HG02571 (cell line): ENCODE data around the gene MEIS2.

Experiments used
- ATAC-seq: cut with Tn5 transposase; IDR thresholded peaks from one replicate; pipeline ENCODE4 v1.9.1; 2021; ENCODE audit warnings: mild to moderate bottlenecking, moderate library complexity; ENCODE audit not compliant: unreplicated experiment

Gene MEIS2

GRCh38 chr15:36938764-36939163 is 161.6 kb downstream of the MEIS2 start:
- no peak for ATAC-seq

GRCh38 chr15:36938131-36938530 is 162.2 kb downstream of the MEIS2 start:
- no peak for ATAC-seq

GRCh38 chr15:36936613-36937012 is 163.7 kb downstream of the MEIS2 start:
- no peak for ATAC-seq

- ATAC-seq = no peak
Measured at GRCh38 chr15:36933255-36933990, 166.9 kb downstream of the MEIS2 start.

GRCh38 chr15:36932070-36932469 is 168.3 kb downstream of the MEIS2 start:
- no peak for ATAC-seq

- ATAC-seq = no peak
Measured at GRCh38 chr15:36931434-36931833, 168.9 kb downstream of the MEIS2 start.

GRCh38 chr15:36926427-36926825 is 173.9 kb downstream of the MEIS2 start:
- no peak for ATAC-seq

GRCh38 chr15:36925653-36926426 is 174.5 kb downstream of the MEIS2 start:
- no peak for ATAC-seq

- ATAC-seq = no peak
Measured at GRCh38 chr15:36925049-36925448, 175.3 kb downstream of the MEIS2 start.

GRCh38 chr15:36924034-36924433 is 176.3 kb downstream of the MEIS2 start:
- no peak for ATAC-seq

GRCh38 chr15:36921484-36922091 is 178.8 kb downstream of the MEIS2 start:
- ATAC-seq = no peak

- no peak for ATAC-seq
Measured at GRCh38 chr15:36917411-36918267, 182.7 kb downstream of the MEIS2 start.

GRCh38 chr15:36914960-36915808 is 185.2 kb downstream of the MEIS2 start:
- no peak for ATAC-seq

- ATAC-seq = no peak
Measured at GRCh38 chr15:36914466-36914865, 185.9 kb downstream of the MEIS2 start.

- no peak for ATAC-seq
Measured at GRCh38 chr15:36912311-36912712, 188.0 kb downstream of the MEIS2 start.

- no peak for ATAC-seq
Measured at GRCh38 chr15:36911322-36911944, 188.9 kb downstream of the MEIS2 start.

- ATAC-seq = no peak
Measured at GRCh38 chr15:36908991-36909390, 191.4 kb downstream of the MEIS2 start.

- ATAC-seq = no peak
Measured at GRCh38 chr15:36907295-36907694, 193.1 kb downstream of the MEIS2 start.

GRCh38 chr15:36905908-36906307 is 194.4 kb downstream of the MEIS2 start:
- ATAC-seq = no peak

- ATAC-seq = no peak
Measured at GRCh38 chr15:36904715-36905114, 195.6 kb downstream of the MEIS2 start.
